ENCODE results near the gene OTOA. TPM values are rescaled to one million over a fixed set of nuclear protein-coding genes. Genes with fewer than 3 reads are reported as not detected.

OTOA gene
- total and polyA plus RNA-seq, 2 of the 8 experiments (the other 6 are each of a cell fraction or from before 2014, with no cell fraction given) = 0.06 to 0.32 TPM

- POLR2A ChIA-PET (ENCODE audit: partially characterized antibody) = no interaction called here
- H3K27me3 ChIP-seq (replicated peaks in 1 of 4; ENCODE audit: control insufficient read depth in 3 of 4, extremely low read depth in 1 of 4, insufficient read depth in 3 of 4, low read length in 3 of 4) = no peaks in the 10 kb centered on the region
- no peak overlapping the region for H2BK12ac ChIP-seq (ENCODE audit: low read depth, low read length)
- H3K9me3 ChIP-seq (ENCODE audit: insufficient read depth in 2 of 2, low read depth in 1 of 2, low read length in 1 of 2) = peaks cover 0 to 3% of the 10 kb centered on the region in 2 experiments; a peak in 1 of 4 replicates
- H3K14ac ChIP-seq (ENCODE audit: insufficient read length) = no peak overlapping the region
- no peaks in the 10 kb centered on the region for H4K20me1 ChIP-seq (replicated peaks in 1 of 2; ENCODE audit: control insufficient read depth in 1 of 2, insufficient read depth in 2 of 2, low read length in 2 of 2)
- no peaks in the 10 kb centered on the region for H3K79me2 ChIP-seq (ENCODE audit: control insufficient read depth in 1 of 2, insufficient read depth in 2 of 2, low read length in 2 of 2)
- H3K79me1 ChIP-seq (ENCODE audit: low read depth, low read length) = no peaks in the 10 kb centered on the region
- H3K56ac ChIP-seq (replicated peaks; ENCODE audit: insufficient read length, low read depth, low read length) = no peak overlapping the region
- no peak overlapping the region for H2AK5ac ChIP-seq (ENCODE audit: low read depth, low read length)
- no peak overlapping the region for H2BK15ac ChIP-seq (ENCODE audit: low read length)
- H3K4ac ChIP-seq (replicated peaks; ENCODE audit: insufficient read length, low read depth, low read length) = no peak overlapping the region
- no peak for DNase-seq (ENCODE audit: low read depth in 1 of 2, low spot score in 2 of 2)
- no peak for FAIRE-seq
- H3K4me2 ChIP-seq (ENCODE audit: insufficient read depth in 1 of 2, low read depth in 2 of 2, low read length in 2 of 2) = no peak overlapping the region
- H2BK5ac ChIP-seq (ENCODE audit: low read depth, low read length) = no peak overlapping the region
- H4K91ac ChIP-seq (replicated peaks; ENCODE audit: insufficient read length, low read length) = no peak overlapping the region
- H3K23ac ChIP-seq (ENCODE audit: insufficient read length) = no peak overlapping the region
- H4K5ac ChIP-seq (ENCODE audit: insufficient read length, low read depth, low read length) = no peak overlapping the region
- H2BK20ac ChIP-seq (ENCODE audit: low read length) = no peak overlapping the region
- no peak overlapping the region for H3K18ac ChIP-seq (ENCODE audit: extremely low read depth, low read length)
- WGBS, 2 experiments (ENCODE audit: extremely low coverage in 1 of 2, insufficient coverage in 1 of 2, insufficient read length in 1 of 2, insufficient replicate concordance in 2 of 2, low coverage in 1 of 2, low lambda C conversion rate in 2 of 2, missing lambda C conversion rate in 1 of 2) = 87% methylated on average over 5 of the region's 5 CpGs; no CpG with 5 or more reads in 1 of the 2 experiments
- no peak overlapping the region for H2BK120ac ChIP-seq (replicated peaks; ENCODE audit: low read depth, low read length)
- CTCF ChIA-PET (ENCODE audit: partially characterized antibody) = interaction anchor here (1.0 to 2.1 kb wide), 2 partner anchors 41 to 47 kb away, joined by 3 to 9 read pairs; partner anchors contain the start of gene OTOA
- H3K9ac ChIP-seq (replicated peaks in 1 of 4; ENCODE audit: extremely low read depth in 1 of 4, low read depth in 3 of 4, low read length in 3 of 4) = no peak overlapping the region
- no peaks in the 10 kb centered on the region for H3K23me2 ChIP-seq (ENCODE audit: low read depth, low read length)
- no peaks in the 10 kb centered on the region for H3K36me3 ChIP-seq (ENCODE audit: control insufficient read depth in 2 of 4, insufficient read depth in 4 of 4, low read length in 3 of 4)
- peaks cover 0 to 2% (median 1%) of the 10 kb centered on the region in 4 experiments; a peak in 2 of 7 replicates for H3K4me1 ChIP-seq (replicated peaks in 1 of 4; ENCODE audit: control insufficient read depth in 3 of 4, insufficient read depth in 4 of 4, low read length in 3 of 4)
- H4K8ac ChIP-seq (ENCODE audit: extremely low read depth, insufficient read depth, low read length) = no peak overlapping the region
- H3K4me3 ChIP-seq (ENCODE audit: extremely low read depth in 1 of 4, insufficient read depth in 2 of 4, low read depth in 3 of 4, low read length in 4 of 4) = no peak overlapping the region
- H3K27ac ChIP-seq (ENCODE audit: low read depth, low read length) = no peak overlapping the region
- no peak overlapping the region for H2AFZ ChIP-seq (ENCODE audit: low read length)
- TF ChIP-seq CREB1 (IDR thresholded peaks at IDR 0.05) = no peak
- TF ChIP-seq KDM4A (IDR thresholded peaks at IDR 0.05; ENCODE audit: low read depth, low read length, severe bottlenecking) = no peak
- no peak for TF ChIP-seq SP1 (IDR thresholded peaks at IDR 0.05; ENCODE audit: low read depth, low read length)
- TF ChIP-seq MAFK (IDR thresholded peaks at IDR 0.05; ENCODE audit: low read depth, low read length) = no peak
- no peak for TF ChIP-seq HDAC6 (IDR thresholded peaks at IDR 0.05; ENCODE audit: low read depth, low read length)
- TF ChIP-seq, protein P1, sequence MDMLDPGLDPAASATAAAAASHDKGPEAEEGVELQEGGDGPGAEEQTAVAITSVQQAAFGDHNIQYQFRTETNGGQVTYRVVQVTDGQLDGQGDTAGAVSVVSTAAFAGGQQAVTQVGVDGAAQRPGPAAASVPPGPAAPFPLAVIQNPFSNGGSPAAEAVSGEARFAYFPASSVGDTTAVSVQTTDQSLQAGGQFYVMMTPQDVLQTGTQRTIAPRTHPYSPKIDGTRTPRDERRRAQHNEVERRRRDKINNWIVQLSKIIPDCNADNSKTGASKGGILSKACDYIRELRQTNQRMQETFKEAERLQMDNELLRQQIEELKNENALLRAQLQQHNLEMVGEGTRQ (IDR thresholded peaks at IDR 0.05; ENCODE audit: low read length) = no peak
- TF ChIP-seq SIN3A (conservative IDR thresholded peaks at IDR 0.05 in 1 of 2, IDR thresholded peaks at IDR 0.05 in 1 of 2; ENCODE audit: low read depth in 1 of 2, low read length in 2 of 2) = no peak
- TF ChIP-seq BACH1 (IDR thresholded peaks at IDR 0.05; ENCODE audit: low read length) = no peak
- TF ChIP-seq, protein P2, sequence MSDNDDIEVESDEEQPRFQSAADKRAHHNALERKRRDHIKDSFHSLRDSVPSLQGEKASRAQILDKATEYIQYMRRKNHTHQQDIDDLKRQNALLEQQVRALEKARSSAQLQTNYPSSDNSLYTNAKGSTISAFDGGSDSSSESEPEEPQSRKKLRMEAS (IDR thresholded peaks at IDR 0.05) = no peak
- no peak for TF ChIP-seq TEAD4 (IDR thresholded peaks at IDR 0.05; ENCODE audit: low read depth, low read length)
- TF ChIP-seq EGR1 (IDR thresholded peaks at IDR 0.05; ENCODE audit: borderline replicate concordance, low read depth, low read length) = no peak
- no peak for TF ChIP-seq JUND (IDR thresholded peaks at IDR 0.05; ENCODE audit: low read length)
- no peak for TF ChIP-seq POLR2AphosphoS5 (IDR thresholded peaks at IDR 0.05; ENCODE audit: low read depth, low read length)
- TF ChIP-seq PHF8 (conservative IDR thresholded peaks at IDR 0.05; ENCODE audit: low read depth, low read length) = no peak
Observed at GRCh38 chr16:21704266-21704665, 40.5 kb downstream of the OTOA start.

All from H1 (cell line).